Activated CD8-positive, alpha-beta memory T cell treated with anti-CD3 and anti-CD28 coated beads, Interleukin-2, amount 50 U/mL, for 1 hour (primary cell): Measurements from ENCODE around the gene ZNF486.
"Not testable (repeated sequence)": the region's sequence is repeated elsewhere in the genome, so short reads cannot be mapped to it uniquely, and the experiment has no call there.

Experiments
- DNase-seq: peaks from one replicate; pipeline ENCODE4 v3.0.0-alpha.2; 2020; ENCODE audit errors: extremely low read depth

ZNF486 gene

DNA sequence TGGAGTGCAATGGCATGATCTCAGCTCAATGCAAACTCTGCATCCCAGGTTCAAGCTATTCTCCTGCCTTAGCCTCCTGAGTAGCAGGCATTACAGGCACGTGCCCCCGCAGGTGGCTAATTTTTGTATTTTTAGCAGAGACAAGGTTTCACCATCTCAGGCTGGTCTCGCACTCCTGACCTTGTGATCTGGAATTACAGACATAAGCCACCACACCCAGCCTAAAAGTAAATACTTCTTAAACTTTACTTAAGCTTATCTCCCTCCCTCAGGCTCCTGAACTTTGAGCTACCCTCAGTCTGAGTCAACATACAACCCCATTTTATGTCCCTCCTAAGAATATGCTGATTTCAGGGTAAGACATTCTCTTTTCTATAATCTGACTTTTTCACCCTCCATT is 66.1 kb downstream of the ZNF486 start:
- no peak for DNase-seq

DNA sequence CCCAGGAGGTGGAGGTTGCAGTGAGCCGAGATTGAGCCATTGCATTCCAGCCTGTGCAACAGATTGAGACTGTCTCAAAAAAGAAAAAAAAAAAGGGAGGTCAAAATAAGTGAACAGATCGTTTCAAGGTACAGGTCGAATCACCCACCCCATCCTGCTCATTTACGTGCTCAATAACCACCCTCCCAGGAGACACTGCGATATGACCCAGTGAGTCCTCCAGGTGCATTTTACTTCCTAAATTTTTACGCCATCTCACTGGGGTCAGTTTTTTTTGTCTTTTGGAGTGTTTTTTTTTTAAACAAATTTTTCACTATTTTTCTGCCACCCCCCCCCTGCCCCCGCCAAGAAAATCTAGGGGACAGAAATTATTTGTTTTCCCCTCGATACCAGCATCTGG is 68.1 kb downstream of the ZNF486 start:
- no peak for DNase-seq

- peak; percentile 68 for DNase-seq
Observed at GRCh38 chr19:20237773-20238623, 71.0 kb downstream of the ZNF486 start.

DNA sequence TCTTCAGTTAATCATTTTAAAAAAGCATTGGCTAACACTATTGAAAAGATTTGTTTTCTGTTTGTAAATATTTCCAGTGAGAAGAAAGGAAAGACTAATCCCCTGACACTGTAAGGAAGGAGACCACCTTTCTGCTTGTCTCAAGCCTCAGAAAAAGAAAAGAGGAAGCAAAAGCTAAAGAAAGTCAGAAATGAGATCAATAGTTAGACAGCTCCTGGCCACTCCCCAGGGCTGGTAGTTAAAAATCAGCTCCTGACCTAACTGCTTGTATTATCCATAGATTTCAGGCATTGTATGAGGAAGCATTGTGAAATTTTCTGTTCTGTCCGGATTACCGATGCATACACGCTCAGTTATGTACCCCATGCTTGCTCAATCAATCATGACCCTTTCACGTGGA is 76.6 kb downstream of the ZNF486 start:
- DNase-seq, result no peak

DNA sequence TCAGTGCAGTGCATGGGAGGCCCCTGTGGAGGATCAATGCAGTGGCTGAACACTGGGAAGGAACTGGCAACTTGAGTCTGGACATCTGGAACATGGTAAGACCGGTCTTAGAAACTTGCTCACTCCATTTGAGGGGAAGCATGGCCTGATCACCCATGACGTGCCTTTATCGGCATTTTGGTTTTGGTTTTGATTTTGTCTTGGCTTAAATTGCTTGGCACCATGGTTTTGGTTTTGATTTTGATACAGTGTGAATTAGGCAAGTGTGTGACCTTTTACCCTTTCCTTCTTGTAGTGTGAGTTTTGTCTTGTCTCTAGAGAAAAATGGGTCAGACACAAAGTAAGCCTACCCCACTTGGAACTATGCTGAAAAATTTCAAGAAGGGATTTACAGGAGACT is 77.3 kb downstream of the ZNF486 start:
- no peak for DNase-seq

GRCh38 chr19:20245309-20245708 is 78.3 kb downstream of the ZNF486 start:
- no peak for DNase-seq

DNA sequence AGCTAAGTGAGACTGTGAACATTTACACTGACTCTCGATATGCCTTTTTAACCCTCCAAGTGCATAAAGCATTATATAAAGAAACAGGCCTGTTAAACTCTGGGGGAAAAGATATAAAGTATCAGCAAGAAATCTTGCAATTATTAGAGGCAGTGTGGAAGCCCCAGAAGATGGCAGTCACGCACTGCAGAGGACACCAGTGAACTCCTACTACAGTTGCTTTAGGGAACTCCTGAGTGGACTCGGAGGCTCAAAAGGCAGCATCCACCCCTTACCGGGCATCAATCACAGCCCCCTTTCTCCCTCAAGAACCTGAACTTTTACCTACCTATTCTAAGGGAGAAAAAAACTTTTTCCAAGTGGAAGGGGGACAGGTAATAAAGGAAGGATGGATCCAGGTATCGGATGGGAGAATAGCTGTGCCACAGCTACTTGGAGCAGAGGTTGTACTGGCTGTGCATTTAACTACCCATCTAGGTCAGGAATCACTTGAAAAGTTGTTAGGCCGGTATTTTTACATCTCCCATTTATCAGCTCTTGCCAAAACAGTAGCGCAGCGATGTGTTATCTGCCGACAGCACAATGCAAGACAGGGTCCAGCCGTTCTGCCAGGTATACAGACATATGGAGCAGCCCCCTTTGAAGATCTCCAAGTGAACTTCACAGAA is 80.1 kb downstream of the ZNF486 start:
- DNase-seq, result no peak

DNA sequence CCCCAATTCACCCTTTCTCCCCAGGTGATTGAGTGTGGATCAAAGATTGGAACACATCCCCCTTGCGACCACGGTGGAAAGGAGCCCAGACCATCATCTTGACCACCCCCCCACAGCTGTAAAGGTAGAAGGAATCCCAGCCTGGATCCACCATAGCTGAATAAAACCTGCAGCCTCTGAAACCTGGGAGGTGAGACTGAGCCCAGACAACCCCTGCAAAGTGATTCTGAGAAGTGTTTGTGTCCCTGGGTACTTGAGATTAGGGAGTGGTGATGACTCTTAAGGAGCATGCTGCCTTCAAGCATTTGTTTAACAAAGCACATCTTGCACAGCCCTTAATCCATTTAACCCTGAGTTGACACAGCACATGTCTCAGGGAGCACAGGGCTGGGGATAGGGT is 81.2 kb downstream of the ZNF486 start:
- DNase-seq, result not testable (repeated sequence)
